HEK293 (cell line): ENCODE data around the gene INPP5B.

ENCODE experiments used
- ATF2 ChIP-seq: fragments of 450-650 bp; formaldehyde crosslinking; IDR thresholded peaks from 2 replicates; pipeline ENCODE4 v1.5.1; 2016; ENCODE audit warnings: missing biosample characterization, missing genetic modification characterization, low read depth
- CTCF ChIP-seq: fragments of 450-650 bp; formaldehyde crosslinking; IDR thresholded peaks from 2 replicates; pipeline ENCODE4 v1.5.1; 2016; ENCODE audit warnings: missing biosample characterization, missing genetic modification characterization
- KLF1 ChIP-seq: fragments of 450-650 bp; formaldehyde crosslinking; IDR thresholded peaks from 2 replicates; pipeline ENCODE4 v1.5.1; 2016; ENCODE audit warnings: missing biosample characterization, missing genetic modification characterization
- PATZ1 ChIP-seq: fragments of 450-650 bp; formaldehyde crosslinking; IDR thresholded peaks from 2 replicates; pipeline ENCODE4 v1.5.1; 2016; ENCODE audit warnings: missing biosample characterization, missing genetic modification characterization
- TCF7L2 ChIP-seq: IDR thresholded peaks from 2 replicates; pipeline ENCODE4 v1.6.1; 2011; ENCODE audit warnings: low read depth, mild to moderate bottlenecking, inconsistent platforms, low read length, moderate library complexity, borderline replicate concordance
- ZBTB49 ChIP-seq: fragments of 450-650 bp; formaldehyde crosslinking; IDR thresholded peaks from 2 replicates; pipeline ENCODE4 v1.5.1; 2016; ENCODE audit warnings: missing biosample characterization, missing genetic modification characterization, low read depth
- ZIC2 ChIP-seq: fragments of 450-650 bp; formaldehyde crosslinking; IDR thresholded peaks from 2 replicates; pipeline ENCODE4 v1.5.1; 2016; ENCODE audit warnings: missing biosample characterization, missing genetic modification characterization
- ZNF138 ChIP-seq: fragments of 450-650 bp; formaldehyde crosslinking; IDR thresholded peaks from 2 replicates; pipeline ENCODE4 v1.5.1; 2016; ENCODE audit warnings: missing biosample characterization, missing genetic modification characterization, borderline replicate concordance
- ZNF148 ChIP-seq: fragments of 450-650 bp; formaldehyde crosslinking; IDR thresholded peaks from 2 replicates; pipeline ENCODE4 v1.5.0; 2017; ENCODE audit warnings: missing biosample characterization, missing genetic modification characterization, borderline replicate concordance
- ZNF221 ChIP-seq: fragments of 450-650 bp; formaldehyde crosslinking; IDR thresholded peaks from 2 replicates; pipeline ENCODE4 v1.5.1; 2017; ENCODE audit warnings: missing biosample characterization, missing genetic modification characterization, borderline replicate concordance
- ZNF274 ChIP-seq, 2 experiments: fragments of 200-500 bp in 1 of 2; fragments of 450-650 bp in 1 of 2; sonication (Bioruptor generic) in 1 of 2; formaldehyde crosslinking in 1 of 2; IDR thresholded peaks; 2 replicates each; pipeline versions ENCODE4 v1.5.1 to v1.6.1; 2014 to 2016; ENCODE audit warnings: borderline replicate concordance in 1 of 2, inconsistent platforms in 1 of 2, low read length in 1 of 2, missing biosample characterization in 1 of 2, missing genetic modification characterization in 1 of 2
- ZNF416 ChIP-seq: fragments of 450-650 bp; formaldehyde crosslinking; IDR thresholded peaks from 2 replicates; pipeline ENCODE4 v1.5.1; 2016; ENCODE audit warnings: missing biosample characterization, missing genetic modification characterization
- ZNF514 ChIP-seq: fragments of 450-650 bp; formaldehyde crosslinking; IDR thresholded peaks from 2 replicates; pipeline ENCODE4 v1.5.1; 2016; ENCODE audit warnings: missing biosample characterization, missing genetic modification characterization
- ZNF791 ChIP-seq: fragments of 450-650 bp; formaldehyde crosslinking; IDR thresholded peaks from 2 replicates; pipeline ENCODE4 v1.5.1; 2016; ENCODE audit warnings: missing biosample characterization, missing genetic modification characterization

GRCh38 chr1:37922767-37923550, 23.9 kb downstream of the INPP5B start:
- no peak for TF ChIP-seq ZNF138 (tag by site-specific recombination)
- no peak for TF ChIP-seq ZNF416 (tag by site-specific recombination)
- no peak for TF ChIP-seq ZNF791
- TF ChIP-seq KLF1 = no peak
- TF ChIP-seq ATF2 (tag by site-specific recombination) = no peak
- TF ChIP-seq ZNF221 (tag by site-specific recombination) = no peak
- no peak for TF ChIP-seq PATZ1 (tag by site-specific recombination)
- no peak for TF ChIP-seq ZNF274 (IDR thresholded peaks at IDR 0.05; ENCODE audit: low read length)
- TF ChIP-seq ZNF274 (tag by site-specific recombination; IDR thresholded peaks at IDR 0.05; ENCODE audit: borderline replicate concordance) = no peak
- TF ChIP-seq CTCF (tag by site-specific recombination) = no peak
- no peak for TF ChIP-seq ZBTB49 (tag by site-specific recombination)
- no peak for TF ChIP-seq ZNF148 (tag by site-specific recombination)
- TF ChIP-seq ZNF514 (tag by site-specific recombination) = no peak
- no peak for TF ChIP-seq ZIC2
- TF ChIP-seq TCF7L2 = no peak
